H1 (cell line): ENCODE data around the gene ATG4C.

Experiments used
- EZH2 ChIP-seq: fragments of 200-600 bp; sonication (generic); IDR thresholded peaks from 2 replicates; pipeline ENCODE4 v1.7.1; 2012; ENCODE audit warnings: low read depth, mild to moderate bottlenecking, moderate library complexity, low read length, inconsistent platforms; ENCODE audit not compliant: severe bottlenecking
- POLR2A ChIP-seq, 2 experiments: IDR thresholded peaks; 1 replicate in 1 of 2; 2 replicates in 1 of 2; pipeline ENCODE4 v1.6.1; 2011; ENCODE audit warnings: low read depth in 2 of 2, low read length in 2 of 2, mild to moderate bottlenecking in 2 of 2; ENCODE audit errors: control extremely low read depth in 1 of 2
- POLR2AphosphoS5 ChIP-seq: IDR thresholded peaks from 2 replicates; pipeline ENCODE4 v1.6.1; 2011; ENCODE audit warnings: low read depth, low read length
- RFX5 ChIP-seq: IDR thresholded peaks from 2 replicates; pipeline ENCODE4 v1.6.1; 2011; ENCODE audit warnings: low read depth, low read length, improper control_type of control experiment, borderline replicate concordance
- RNF2 ChIP-seq: fragments of 200-900, 300-1000 bp; sonication (generic); IDR thresholded peaks from 2 replicates; pipeline ENCODE4 v1.7.1; 2016; ENCODE audit warnings: borderline replicate concordance, low read depth, mild to moderate bottlenecking, antibody characterized with exemption, low read length; ENCODE audit not compliant: poor library complexity, severe bottlenecking; ENCODE audit errors: missing control alignments
- RXRA ChIP-seq: IDR thresholded peaks from 2 replicates; pipeline ENCODE4 v1.6.1; 2011; ENCODE audit warnings: low read depth, mild to moderate bottlenecking, low read length, moderate library complexity; ENCODE audit not compliant: insufficient read depth
- SIN3A ChIP-seq, 2 experiments: IDR thresholded peaks in 1 of 2; conservative IDR thresholded peaks in 1 of 2; 2 replicates each; pipeline ENCODE4 v1.6.1; 2011 to 2012; ENCODE audit warnings: low read length in 2 of 2, improper control_type of control experiment in 1 of 2, low read depth in 1 of 2, mild to moderate bottlenecking in 1 of 2
- YY1 ChIP-seq: IDR thresholded peaks from 2 replicates; pipeline ENCODE4 v1.6.1; 2011; ENCODE audit warnings: low read depth, mild to moderate bottlenecking, low read length

DNA sequence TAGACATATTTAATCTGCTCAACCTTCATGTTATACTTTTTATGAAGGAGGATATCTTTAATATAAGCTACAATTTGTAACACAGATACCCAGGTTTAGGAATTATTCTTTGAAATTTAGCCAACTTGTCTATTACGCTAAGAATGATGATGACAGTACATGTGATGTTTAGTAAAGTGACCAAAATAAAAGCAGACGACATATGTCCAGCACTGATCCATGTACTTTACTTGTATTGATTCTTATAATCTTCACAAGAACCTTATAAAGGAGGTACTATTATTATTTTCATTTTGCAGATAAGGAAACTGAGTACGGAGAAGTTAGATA is 37.2 kb upstream of the ATG4C start:
- no peak for TF ChIP-seq POLR2AphosphoS5
- no peak for TF ChIP-seq RXRA
- no peak for TF ChIP-seq YY1
- TF ChIP-seq POLR2A (IDR thresholded peaks at IDR 0.05; ENCODE audit: control extremely low read depth in 1 of 2, low read depth in 2 of 2, low read length in 2 of 2): no peak
- no peak for TF ChIP-seq EZH2
- TF ChIP-seq RNF2: no peak
- no peak for TF ChIP-seq SIN3A (conservative IDR thresholded peaks at IDR 0.05 in 1 of 2, IDR thresholded peaks at IDR 0.05 in 1 of 2; ENCODE audit: low read depth in 1 of 2, low read length in 2 of 2)
- TF ChIP-seq RFX5: no peak
